Coronary artery (tissue), 2 donors: ENCODE measurements around the gene VDAC1.

Experiments
- DNase-seq: peaks from one replicate; pipeline ENCODE4 v3.0.0-alpha.2; 2017; ENCODE audit warnings: low spot score
- H3K27ac ChIP-seq, 2 donors: fragments of 200-600 bp; sonication (generic); one replicate each; pipeline ENCODE4 v1.5.1; 2016 to 2019
- H3K4me3 ChIP-seq: fragments of 200-600 bp; sonication (generic); 2 replicates; pipeline ENCODE4 v1.5.1; 2016; ENCODE audit warnings: mild to moderate bottlenecking, moderate library complexity
- CTCF ChIP-seq: fragments of 200-600 bp; sonication (generic); IDR thresholded peaks from one replicate; pipeline ENCODE4 v1.5.1; 2019; ENCODE audit warnings: antibody characterized with exemption

Gene VDAC1

GRCh38 chr5:133994990-133995333 is 9.8 kb downstream of the VDAC1 start:
- TF ChIP-seq CTCF: no peak
- Histone ChIP-seq H3K4me3 (no peak overlapping the region), H3K27ac (no peak overlapping the region)
- DNase-seq: no peak

- no peak for TF ChIP-seq CTCF
- H3K4me3 ChIP-seq: no peak overlapping the region
- DNase-seq: no peak
These were observed 10.3 kb downstream of the VDAC1 start for GRCh38 chr5:133994297-133994989.

GRCh38 chr5:133993185-133993936 is 11.4 kb downstream of the VDAC1 start:
- no peak overlapping the region for H3K27ac ChIP-seq
- DNase-seq: no peak
- TF ChIP-seq CTCF: no peak
- H3K4me3 ChIP-seq: no peak overlapping the region

More at GRCh38 chr5:133994297-133994989, 10.3 kb downstream of the VDAC1 start:
- H3K27ac ChIP-seq: no peak overlapping the region

- TF ChIP-seq CTCF: no peak
- Histone ChIP-seq H3K27ac (peak overlapping the region in 1 of 2 donors; percentile 23), H3K4me3 (no peak overlapping the region)
- DNase-seq: no peak
These were observed 12.2 kb downstream of the VDAC1 start for GRCh38 chr5:133992429-133993155.

- no peak for DNase-seq
- no peak overlapping the region for H3K27ac ChIP-seq
These were observed 13.4 kb downstream of the VDAC1 start for GRCh38 chr5:133991171-133991910.

More at GRCh38 chr5:133991171-133991910, 13.4 kb downstream of the VDAC1 start:
- H3K4me3 ChIP-seq: no peak overlapping the region
- no peak for TF ChIP-seq CTCF
